ENCODE measurements around the gene ST6GALNAC6.
A peak's percentile ranks its signal among the peaks of the same experiment; 100 is the strongest.
"Not testable (repeated sequence)": the region's sequence is repeated elsewhere in the genome, so short reads cannot be mapped to it uniquely, and the experiment has no call there.

ST6GALNAC6 gene

DNA sequence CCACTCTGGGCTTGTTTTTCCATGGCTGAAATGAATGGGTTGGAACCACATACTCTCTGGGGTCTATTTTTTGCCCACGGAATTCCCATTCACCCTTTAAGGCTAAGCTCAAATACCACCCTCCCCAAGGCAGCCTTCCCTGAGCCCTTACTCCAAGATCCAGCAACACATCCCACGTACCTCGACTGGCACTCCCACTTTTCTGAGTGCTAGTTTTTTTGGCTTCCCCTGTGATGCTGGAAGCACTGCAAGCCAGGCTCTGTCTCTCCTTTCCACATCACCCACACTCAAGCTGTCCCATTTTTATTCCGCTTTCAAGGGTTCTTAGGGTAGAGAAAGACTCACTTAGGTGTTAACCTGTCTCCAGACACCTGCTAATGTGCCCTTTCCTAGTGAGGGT is 6.0 kb downstream of the ST6GALNAC6 start:
- no peak for DNase-seq (ENCODE audit: low spot score)

DNA sequence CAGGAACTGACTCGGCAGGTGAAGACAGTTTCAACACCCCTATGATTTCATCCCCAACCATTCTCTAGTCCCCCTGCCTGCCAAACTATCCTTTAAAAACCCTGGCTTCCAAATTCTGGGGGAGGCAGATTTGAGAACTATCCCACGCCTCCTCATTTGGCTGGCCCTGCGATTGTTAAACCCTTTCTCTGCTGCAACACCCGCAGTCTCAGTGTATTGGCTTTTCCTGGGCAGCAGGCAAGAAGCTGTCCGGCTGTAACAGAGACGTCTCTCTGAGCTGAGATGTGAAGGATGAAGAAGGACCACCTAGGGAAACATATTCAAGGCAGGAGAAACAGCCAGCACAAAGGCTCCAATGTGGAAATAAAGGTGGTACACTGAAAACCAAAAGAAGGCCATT is 6.6 kb downstream of the ST6GALNAC6 start:
- no peak for DNase-seq (ENCODE audit: low spot score)

DNA sequence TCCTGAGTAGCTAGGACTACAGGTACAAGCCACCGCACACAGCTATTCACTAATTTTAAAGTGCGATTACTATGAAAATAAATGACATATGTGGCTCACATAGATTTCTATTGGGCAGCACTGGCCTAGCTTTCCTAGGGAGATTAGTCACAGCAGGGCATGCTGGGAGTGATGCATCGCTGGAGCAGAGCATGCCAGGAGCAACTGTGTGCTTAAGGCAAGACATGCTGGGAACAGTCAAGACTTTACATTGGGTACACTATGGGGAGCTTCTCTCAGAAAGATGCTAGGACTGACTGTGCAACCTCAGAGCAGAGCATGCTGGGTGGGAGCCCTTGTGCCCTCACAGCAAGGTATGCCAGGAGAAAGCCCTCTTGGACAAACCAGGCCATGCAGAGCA is 9.3 kb downstream of the ST6GALNAC6 start:
- DNase-seq (ENCODE audit: low spot score): no peak

DNA sequence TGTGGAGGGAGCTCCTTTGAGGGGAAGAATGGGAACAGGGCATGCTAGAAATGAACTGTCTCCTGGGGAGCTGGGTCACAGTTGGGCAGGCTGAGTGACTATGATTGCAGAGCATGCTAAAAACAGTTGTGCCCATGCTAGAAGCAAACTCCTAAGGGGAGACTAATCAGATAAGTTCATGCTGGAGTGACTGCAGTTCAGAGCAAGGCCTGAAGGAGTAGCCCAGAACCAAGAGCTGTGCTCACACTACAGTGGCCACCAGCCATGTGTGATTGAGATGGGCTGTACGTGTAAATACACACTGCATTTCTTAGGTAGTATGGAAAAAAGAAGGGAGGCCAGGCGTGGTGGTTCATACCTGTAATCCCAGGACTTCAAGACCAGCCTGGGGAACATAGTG is 11.6 kb downstream of the ST6GALNAC6 start:
- DNase-seq (ENCODE audit: low spot score): no peak

DNA sequence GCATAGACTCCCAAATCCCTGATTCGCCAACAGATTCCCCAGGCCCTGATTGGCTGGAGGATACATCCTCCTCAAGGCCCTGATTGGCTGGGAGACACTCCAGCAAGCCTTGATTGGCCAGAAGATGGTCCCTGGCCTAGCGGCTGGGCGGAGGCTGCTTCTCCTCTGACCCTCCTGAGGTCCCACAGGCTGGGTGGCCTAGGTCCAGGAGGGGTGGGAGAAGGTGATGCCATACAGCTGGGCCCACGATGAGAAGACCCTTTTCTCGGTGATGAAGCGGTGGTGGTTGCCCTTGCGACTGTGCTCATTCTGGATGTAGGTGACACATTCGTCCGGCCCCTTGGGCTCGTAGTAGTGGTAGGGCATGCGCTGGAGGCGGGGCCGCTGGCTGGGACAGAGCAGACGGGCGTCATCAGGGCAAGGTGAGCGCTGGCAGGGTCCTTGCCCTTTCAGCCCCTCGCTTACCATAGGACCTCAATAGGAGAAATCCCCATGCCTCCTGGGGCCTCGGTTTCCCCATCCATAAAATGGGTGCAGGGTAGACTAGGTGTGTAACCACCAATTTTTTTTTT is 12.9 kb downstream of the ST6GALNAC6 start:
- no peak for DNase-seq (ENCODE audit: low spot score)

DNA sequence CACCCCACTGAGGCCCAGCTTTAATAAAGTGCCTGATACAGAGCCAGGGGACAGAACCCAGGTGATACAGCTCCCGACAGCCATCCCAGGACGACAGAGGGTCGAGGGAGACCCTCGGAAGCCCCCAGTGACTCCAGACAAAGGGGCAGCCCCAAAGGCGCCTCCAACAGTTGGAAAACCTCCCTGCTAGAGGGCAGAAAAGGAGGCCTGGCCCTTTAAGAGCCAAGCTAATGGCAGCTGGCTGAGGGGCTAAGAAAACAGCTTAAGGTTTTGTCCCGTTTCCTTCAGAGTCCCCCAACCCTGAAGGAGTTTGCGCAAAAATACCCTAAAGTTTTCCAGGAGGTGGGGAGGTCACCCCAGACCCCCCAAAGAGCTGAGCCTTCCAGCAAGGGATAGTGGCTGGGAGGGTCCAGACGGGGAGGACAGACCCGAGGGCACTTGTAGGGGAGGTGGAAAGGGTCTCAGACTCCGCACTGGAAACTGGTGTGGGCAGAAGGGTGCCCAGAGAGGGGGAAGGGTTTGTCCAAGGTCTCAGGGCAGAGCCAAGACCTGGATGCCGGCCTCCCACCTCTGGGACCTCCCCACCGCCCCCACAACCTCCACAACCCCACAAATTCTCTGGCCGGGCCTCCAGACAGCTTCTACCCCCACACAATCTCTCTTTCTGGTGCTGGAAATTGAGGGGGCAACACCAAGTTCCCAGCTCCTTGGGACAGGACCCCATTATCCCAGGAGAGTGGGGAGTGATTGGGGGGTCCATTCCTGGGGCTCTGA is 13.7 kb downstream of the ST6GALNAC6 start:
- no peak for DNase-seq (ENCODE audit: low spot score)

DNA sequence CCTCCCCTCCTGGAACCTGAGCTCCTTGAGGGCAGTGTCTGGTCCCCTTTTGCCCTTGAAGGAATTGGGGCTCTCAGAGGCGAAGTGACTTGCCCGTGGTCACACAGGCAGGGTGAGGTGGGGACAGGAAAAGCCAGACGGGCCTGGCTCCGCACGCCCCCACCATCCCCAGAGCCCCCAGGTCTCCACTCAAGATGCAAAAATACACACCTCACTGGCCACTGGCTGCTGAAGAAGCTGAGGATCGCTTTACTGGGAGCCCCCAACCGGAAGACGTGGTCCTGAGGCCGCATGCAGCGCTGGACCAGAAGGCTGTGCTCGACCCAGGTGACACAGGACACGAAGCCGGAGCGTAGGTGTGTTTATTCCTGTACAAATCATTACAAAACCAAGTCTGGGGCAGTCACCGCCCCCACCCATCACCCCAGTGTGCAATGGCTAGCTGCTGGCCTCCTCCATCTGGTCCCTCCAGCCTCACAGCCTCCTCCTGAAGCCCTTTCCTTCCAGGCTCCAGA is 14.4 kb downstream of the ST6GALNAC6 start:
- DNase-seq (ENCODE audit: low spot score): no peak

DNA sequence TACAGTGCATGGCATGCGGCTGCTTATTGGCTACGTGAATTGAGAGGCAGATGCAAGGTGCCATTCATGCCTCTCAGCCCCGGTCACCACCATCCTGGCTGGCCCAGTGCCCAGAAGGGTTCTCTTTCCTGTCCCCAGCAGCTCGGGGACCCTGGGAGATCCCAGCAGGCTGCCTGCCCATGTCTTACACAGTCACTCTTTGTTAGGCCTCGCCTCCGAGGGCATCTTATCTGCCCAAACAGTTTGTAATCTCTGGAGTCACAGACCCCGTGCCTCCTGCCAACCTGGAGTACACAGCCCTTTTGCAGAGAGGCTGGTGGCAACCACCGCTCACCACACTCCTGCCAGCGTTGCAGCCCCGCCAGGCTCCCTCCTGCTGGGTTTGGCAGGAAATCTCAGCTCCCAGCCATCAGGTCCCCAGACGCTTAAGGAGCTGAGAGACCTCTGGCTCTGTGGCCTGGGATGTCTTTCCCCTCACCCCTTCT is 14.9 kb downstream of the ST6GALNAC6 start:
- no peak for DNase-seq (ENCODE audit: low spot score)

DNA sequence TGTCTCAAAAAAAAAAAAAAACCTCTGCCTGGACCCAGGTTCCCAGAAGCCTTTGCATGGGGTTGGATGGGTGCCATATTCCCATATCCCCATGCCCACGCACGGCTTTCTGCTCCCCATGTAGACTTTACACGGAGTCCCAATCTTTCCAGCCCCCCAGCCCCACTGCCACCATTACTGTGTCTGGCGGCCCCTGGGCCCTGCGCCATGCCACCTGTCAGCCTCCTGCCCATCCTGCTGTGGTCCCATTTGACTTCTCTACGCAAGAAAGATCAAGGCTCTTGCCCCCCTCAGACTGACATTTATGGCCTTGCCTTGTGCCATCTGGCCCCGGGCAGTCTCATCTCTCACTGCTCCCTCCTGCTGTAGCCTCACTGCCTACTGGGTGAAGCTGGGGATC is 15.4 kb downstream of the ST6GALNAC6 start:
- no peak for DNase-seq (ENCODE audit: low spot score)

DNA sequence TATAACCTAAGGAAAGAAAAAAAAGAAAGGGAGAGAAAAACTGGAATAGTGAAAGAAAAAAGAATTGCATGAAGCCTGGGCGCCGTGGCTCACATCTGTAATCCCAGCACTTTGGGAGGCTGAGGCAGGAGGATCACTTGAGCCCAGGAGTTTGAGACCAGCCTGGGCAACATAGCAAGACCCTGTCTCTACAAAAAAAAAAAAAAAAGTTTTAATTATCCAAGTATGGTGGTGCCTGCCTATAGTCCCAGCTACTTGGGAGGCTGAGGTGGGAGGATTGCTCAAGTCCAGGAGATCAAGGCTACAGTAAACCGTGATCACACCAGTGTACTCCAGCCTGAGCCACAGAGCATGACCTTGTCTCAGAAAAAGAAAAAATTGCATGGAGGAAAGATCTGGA is 17.7 kb downstream of the ST6GALNAC6 start:
- not testable (repeated sequence) for DNase-seq (ENCODE audit: low spot score)

DNA sequence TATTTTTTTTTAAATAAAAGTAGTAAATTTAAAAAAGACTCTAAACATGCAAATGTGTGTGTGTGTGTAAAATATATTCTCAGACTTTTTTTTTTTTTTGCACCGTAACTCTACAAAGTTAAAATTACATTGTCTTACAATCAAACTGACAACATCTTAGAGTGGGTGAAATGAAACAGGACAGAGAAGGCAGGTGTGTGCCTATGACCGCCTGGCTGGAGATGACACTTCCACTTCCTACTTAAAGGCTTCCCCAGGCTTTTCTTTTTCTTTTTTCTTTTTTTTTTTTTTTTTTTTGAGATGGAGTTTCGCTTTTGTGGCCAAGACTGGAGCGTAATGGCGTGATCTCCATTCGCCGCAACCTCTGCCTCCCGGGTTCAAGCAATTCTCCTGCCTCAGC is 19.3 kb downstream of the ST6GALNAC6 start:
- no peak for DNase-seq (ENCODE audit: low spot score)

DNA sequence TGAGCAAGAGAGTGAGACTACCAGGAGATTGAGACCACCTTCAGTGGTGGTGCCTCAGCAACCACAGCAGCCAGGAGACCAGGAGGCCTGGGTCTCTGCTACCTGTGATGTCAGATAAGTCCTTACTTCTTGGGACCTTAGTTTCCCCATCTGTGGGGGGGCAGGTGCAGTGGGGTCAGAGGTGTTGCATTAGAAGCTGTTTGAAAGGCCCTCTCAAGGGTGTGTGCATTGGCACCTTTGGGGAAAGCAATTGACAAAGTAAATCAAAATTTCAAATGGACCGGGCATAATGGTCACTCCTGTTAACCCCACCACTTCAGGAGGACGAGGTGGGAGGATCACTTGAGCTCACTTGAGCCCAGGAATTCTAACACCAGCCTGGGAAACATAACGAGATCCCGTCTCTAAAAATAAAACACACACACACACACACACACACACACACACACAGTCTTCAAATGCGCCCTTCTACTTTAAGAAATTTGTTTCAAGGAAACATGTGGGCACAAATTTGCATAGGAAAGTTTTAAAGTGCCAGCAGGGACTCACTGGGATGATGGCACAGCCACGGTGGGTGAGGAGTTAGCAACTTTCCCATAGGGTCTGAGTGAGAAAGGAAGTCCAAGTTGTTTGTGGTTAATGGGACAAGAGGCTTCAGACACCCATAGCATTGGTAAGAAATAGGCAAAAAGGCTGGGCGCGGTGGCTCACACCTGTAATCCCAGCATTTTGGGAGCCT is 20.6 kb downstream of the ST6GALNAC6 start:
- no peak for DNase-seq (ENCODE audit: low spot score)

DNA sequence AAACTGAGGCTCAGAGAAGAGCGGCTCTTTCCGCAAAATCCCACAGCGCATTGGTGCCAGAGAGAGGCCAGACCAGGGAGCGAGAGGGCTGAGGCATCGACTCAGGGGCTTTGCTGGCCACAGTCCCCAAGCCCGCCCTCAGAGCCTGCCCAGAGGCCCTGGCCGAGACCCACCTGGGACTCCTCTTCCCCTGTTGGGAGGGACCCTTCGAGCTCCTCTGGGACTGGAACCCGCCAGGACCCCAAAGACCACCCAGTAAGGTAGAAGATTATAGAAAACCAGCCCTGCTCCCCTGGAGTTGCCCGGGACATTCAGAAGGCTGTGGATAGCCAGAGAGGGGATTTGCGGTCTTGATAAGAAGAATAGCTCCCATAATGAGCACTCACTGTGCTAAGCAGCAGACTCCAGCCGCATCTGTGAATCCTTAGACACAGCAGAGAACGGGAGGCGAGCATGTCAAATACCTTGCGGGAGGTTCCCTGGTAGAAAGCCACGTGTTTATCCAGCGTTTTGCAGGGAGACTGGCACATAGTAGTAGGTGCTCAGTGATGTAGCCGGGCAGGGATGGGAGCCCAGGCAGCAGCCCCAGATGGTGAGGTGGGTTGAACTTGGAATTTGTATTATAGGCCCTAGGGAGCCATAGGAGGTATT is 21.3 kb downstream of the ST6GALNAC6 start:
- no peak for DNase-seq (ENCODE audit: low spot score)

DNA sequence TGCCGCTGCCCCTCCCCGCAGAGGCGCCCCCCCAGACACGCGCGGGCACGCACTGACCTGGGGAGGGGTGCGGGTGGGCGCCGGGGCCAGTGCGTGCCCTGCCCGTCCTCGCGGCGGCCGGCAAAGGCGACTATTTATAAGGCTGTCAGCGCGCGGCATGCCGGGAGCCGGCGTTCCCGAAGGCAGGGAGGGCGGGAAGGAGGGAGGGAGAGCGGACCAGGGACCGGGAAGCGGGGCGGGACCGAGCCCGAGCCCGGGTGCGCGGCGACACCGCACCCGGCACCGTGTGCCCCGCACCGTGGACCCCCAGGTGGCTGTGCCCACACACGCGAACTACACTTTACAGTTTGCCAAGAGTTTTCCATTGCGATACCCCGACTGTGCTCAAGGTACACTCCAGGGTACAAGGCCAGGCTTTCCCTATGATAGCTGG is 21.8 kb downstream of the ST6GALNAC6 start, which contains the start of gene AK1:
AK1 (minus strand) TSS at position 110 of the 433 bp plus-strand sequence. CDS start 3,058 bp downstream, outside the sequence.
- DNase-seq (ENCODE audit: low spot score): peak; percentile 83

DNA sequence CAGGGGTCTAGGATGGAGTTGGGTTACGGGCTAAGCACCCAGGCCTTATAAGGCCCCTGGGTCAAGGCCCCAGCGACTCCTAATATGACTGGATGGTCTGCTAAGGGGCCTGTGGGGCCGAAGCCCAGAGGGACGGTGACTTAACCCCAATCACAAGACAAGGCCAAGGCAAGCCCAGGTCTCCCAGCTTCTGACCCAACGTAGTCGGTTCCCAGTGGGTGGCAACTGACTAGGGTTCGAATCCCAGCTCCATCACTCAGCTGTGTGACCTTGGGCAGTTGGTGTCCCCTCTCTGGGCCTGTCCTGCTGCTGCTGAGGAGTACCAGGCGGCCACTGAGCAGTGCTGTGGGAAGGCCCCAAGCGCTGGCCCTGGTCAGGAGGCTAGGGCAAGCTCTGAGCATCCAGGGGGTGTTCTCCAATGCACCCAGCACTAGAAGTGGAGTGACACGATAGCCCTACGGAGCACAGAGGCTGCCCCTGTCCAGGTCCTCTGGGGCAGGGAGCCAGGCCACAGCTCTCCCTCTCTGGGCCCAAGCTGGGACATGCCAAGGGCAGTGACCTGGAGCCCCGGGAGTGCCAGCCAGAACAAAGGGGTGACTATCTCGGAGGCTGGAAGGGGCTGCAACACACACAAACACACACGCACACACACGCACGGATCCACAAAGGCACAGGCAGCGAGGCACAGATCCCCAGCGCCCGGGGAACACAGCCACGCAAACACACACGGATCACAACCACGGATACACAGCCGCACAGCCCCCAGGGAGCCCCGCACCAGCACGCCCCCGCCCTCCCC is 22.4 kb downstream of the ST6GALNAC6 start:
- no peak for DNase-seq (ENCODE audit: low spot score)

DNA sequence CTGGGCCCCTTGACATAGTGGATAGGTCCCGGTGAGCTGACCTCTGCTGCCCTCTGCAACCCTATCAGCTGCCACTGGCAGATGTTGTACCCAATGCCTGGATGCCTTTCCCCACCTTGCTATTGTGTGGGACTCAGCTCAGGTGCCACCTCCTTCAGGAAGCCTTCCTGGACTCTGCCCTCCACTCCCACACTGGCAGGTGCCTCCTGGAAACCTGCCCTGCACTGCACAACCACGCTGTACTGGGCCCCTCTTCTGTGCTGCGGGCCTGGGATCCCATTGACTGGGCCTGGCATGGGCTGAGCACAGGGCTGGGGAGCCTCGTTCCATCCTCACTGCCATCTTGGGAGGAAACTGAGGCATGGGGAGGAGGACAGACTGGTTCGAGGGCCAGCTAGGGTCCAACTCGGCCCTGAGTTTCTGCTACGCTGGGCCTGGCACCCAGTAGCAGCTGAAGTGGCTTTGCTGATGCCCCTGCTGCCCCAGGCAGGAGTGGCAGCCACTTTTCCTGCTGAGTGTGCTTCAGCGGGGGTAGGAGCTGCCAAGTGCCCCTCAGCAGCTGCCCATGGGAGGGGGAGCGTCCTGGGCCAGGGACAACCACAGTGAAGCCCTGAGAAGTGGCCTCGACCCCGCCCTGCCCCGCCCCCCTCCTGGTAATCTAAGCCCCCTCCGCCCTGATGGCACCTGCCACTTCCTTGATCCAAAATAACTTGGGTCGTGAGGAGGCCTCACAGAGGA is 23.2 kb downstream of the ST6GALNAC6 start:
- DNase-seq (ENCODE audit: low spot score): no peak

DNA sequence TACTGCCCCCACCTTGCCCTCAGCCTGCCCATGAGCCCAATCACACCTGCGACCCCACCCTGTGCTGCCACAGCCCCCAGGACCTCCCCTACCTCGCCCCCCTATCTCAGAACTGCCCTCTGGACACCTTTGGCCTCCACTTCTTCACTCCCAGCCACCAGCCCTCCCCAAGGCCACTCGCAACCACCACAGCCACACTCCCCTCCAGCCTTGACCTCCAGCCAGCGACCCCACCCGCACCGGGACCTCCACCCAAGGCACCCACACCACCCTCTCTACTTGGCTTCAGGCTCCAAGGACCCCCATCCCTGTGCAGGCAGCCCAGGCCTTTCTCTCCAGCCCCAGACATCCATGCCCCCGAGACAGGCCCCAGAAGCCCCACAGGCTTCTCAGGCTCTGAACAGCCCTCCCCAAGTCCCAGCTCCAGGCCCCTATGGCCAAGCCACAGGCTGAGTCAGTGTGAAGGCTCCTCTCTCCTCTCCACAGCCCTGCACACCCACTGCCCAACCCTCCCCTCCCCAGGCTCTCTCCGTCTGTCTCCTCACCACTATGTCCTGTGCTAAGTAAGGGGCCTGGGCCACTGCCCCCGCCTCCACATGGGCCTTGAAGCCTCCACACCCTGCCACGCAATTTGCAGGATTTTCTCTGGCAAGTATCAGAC is 24.0 kb downstream of the ST6GALNAC6 start:
- no peak for DNase-seq (ENCODE audit: low spot score)

DNA sequence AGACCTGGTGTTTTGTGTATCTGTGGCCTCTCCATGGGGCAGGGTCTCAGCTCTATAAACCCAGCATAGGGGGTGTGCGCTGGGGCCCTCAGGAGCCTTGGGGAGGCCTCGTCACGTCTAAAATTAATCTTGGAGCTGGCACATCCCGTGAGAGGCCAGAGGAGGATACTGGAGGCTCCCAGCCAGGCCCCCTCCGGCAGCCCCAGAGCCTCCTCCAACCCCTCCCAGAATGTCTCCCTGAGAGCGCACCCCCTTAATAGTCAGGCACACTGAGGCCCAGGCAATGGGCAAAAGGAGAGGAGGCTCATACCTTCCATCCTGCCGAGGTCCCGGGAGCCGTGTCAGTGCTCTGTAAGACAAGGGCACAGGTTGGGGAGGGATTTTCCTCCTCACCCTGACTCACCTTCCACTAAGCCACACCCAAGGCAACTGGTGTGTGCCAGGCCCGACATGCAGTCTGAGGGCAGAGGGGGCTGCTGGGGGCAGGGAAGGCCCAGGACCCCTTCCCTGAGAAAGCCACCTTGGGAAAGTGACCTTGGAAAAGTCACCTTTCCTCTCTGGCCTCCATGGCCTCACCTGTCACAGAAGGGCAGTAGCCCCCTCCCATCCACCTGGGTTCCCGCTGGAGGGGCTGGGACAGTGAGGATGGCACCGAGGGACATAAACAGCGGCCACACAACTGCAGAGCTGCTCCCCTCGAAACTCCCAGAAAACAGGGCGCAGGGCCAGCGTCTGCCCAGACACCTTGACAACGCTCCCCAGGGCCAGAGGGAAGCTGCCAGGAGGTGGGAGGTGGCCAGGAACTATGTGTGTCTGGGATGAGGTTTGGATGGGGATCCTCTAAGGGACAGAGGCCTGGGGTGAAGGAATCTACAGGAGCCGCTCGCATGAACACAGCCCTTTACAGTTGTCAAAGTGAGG is 24.8 kb downstream of the ST6GALNAC6 start:
- DNase-seq (ENCODE audit: low spot score): no peak

DNA sequence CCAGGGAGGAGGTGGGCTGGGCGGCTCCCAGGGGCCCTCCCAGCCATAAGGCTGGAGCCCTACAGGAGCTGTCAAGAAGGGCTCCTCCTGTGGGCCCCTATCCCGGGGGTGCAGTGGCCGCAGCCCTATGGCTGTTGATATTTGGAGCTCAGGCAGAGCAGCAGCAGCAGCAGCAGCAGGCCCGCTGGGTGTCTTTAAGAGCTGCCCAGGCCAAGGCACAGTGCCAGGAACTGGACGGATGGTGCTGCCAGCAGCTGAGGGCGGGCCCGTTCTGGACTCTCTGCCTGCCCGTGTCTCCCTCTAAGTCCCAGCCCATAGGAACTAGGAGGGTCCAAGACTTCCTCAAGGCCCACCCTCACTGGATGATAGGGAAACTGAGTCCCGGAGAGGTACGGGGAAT is 25.5 kb downstream of the ST6GALNAC6 start:
- DNase-seq (ENCODE audit: low spot score): no peak

Data from left forelimb (tissue), 1 donor.